T1000 (cell line): ENCODE measurements around the gene FHOD1.
A peak's percentile ranks its signal among the peaks of the same experiment; 100 is the strongest.

Source experiments
- DNase-seq: peaks from one replicate; lab custom pipeline; 2025; ENCODE audit warnings: mixed read lengths; lab: John Stamatoyannopoulos, UW

FHOD1 gene

DNA sequence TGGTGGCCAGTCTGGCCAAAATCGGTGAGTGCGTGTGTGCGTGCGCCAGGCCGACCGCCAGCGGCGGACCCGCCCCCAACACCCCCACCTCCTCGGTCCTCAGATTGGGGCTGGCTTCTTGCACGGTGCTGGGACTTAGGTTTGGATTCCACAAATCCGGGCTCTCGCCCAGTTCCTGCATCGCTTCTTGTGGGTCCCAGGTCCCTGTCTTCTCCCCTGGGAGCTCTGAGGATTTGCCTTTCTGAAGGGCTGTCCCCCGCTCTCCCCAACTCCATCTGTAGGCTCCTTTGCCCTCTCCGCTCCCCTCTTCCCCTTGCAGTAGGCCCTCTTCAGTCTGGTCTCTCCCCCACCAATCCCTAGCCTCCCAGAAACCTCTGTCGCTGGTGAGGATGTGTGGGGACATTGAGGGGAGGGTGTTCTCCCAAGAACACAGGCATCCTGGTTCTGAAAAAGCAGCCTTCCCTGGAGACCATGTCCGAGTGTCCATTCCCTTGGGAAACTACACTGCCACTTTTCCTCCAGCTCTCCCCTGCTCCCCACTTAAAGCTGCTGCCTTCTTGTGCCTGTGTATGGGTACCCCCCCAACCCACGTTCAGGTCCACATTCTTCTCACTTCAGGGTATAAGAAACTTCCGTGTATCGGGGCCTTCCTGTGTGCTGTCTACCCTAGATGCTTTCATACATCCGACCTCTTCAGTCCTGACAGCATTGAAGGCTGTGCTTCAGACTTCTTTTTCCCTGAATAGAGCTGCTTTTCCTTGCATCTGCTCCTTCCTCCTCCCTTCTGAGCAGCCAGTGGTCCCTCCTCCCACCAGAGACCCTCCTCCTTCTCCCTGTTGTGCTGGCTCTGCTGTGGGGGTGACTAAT, 2.1 kb upstream of the FHOD1 start:
- no peak for DNase-seq

DNA sequence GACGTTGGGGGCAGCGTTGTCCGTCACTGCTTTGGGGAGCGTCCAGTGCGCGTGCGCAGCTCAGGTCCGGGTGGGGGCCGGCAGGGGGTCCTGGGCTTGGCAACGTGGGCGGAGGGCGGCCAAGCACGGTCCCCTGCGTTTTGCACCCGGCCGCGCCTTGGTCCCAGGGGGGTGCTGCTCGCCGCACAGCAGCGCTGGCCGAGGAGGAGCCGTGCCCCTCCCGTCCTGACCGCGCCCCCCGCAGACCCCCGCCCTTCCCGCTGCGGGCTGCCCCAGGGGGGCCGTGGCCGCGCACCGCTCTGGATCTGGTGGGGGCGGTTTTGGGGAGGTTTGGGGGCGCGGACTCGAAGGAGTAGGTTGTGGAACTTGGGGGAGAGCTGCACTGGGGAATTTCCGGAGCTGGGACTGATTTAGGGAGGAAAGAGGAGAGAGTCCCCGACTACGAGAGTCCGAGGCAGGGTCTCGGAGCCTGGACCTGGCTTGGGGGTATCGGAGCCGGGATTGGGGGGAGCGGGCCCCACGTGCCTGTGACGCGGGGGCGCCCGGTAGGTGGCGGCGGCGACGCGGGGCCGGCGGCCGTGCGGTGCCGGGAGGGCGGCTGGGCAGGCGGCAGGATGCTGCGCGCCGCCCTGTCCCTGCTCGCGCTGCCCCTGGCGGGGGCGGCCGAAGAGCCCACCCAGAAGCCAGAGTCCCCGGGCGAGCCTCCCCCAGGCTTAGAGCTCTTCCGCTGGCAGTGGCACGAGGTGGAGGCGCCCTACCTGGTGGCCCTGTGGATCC, 1.3 kb upstream of the FHOD1 start, which contains the start of gene SLC9A5:
Gene SLC9A5 (plus strand): TSS at position 579 of the 777 bp plus-strand sequence. CDS start 36 bp downstream, at position 615.
- DNase-seq: no peak

DNA sequence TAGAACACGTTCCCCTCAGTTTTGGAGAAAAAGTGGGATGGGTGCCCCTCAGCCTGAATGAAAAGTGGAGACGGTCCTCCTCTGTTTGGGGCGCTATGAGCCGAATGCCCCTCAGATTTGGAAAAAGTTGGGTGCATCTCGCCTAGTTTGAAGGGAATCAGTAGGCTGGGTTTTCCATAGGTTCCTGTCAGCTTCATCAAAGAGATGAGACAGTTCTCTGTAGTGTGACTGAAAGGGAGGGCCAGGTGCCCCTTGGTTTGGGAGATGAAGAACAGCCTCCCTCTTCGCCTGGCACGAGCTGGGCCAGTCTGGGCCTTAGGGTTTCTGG, 756 bp upstream of the FHOD1 start:
- no peak for DNase-seq

DNA sequence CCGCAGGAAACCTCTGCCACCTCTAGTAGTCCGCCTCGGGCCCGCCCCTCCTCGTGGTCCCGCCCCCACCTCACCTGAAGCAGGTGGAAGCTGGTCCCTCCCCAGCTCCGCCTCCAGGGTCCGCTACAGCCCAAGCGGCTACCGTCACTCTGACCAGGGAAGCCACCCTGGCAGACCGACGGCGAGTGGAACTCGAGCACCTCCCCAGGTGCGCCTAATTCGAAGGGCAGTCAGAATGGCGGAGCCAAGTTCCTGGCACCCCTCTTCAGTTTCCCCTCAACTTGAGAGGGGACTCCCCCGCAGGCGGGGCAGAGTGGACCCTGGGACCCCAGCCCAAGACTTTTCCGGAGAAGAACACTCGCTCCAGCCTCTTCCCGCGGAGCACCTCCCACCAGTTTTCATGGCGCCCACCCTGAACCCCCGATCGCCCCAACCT, 507 bp downstream of the FHOD1 start:
- no peak for DNase-seq

DNA sequence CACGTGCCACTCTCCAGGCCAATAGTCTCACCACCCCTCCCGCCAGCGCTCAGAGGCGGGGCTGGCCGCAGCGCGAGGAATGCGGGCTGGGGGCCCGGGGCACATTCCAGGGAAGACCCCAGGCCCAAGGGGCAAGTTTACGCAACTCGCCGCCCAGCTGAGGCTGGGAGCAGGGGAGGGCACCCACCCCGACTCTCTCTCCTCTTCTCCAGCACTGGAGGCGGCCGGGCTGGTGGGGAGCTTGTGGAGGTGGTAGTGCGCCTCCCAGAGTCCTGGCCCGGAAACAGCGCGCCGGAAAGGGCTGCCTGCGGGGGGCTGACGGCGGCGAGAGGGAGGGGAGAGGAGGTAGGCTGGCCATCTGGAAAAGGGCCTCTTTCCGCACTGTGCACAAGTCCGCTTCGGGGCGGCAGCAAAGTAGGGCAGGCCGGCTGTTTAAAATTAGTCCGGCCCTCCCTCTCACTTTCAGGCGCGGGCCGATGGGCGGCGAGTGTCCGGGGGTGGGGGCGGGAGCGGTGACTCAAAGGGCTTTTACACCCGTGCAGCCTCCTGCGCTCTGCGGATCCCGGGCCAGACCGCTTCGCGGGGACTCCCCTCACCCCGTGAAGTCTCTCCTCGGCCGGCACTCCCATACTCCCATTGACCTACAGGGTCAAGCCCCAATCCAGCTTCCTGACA, 1.1 kb downstream of the FHOD1 start:
- peak; percentile 62 for DNase-seq

DNA sequence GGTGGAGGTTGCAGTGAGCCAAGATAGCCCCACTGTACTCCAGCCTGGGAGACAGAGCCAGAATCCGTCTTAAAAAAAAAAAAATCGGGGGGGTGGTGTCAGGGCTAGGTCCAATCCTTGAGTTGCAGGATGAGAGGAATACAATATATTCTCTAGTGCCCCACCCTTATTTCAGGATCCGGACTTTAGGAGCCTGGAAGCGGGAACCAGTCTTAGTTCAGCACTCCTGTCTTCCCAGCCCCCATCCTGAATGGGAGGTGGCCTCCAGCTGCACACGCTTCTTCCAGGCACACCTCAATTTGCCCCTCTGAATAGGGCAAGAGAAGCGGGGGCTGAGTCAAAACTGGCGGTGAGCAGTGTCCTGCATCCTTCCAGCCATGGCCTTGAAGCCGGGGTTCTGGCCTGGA, 1.6 kb downstream of the FHOD1 start:
- no peak for DNase-seq

DNA sequence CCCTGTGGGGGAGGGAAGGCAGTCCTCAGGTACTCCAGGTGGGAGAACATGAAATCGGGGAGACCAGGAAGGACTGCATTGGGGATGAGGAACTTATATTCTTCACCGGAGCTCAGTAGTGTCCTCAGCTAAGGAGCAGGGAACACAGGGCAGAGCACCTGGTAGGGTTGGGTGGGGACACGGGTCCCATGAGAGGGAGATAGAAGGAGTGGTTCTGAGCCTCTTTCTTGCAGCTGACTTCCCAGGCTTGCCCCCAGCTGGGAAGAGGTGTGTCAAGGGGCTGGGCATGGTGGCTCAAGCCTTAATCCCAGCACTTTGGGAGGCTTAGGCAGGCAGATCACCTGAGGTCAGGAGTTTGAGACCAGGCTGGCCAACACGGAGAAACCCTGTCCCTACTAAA, 2.1 kb downstream of the FHOD1 start:
- DNase-seq: no peak

DNA sequence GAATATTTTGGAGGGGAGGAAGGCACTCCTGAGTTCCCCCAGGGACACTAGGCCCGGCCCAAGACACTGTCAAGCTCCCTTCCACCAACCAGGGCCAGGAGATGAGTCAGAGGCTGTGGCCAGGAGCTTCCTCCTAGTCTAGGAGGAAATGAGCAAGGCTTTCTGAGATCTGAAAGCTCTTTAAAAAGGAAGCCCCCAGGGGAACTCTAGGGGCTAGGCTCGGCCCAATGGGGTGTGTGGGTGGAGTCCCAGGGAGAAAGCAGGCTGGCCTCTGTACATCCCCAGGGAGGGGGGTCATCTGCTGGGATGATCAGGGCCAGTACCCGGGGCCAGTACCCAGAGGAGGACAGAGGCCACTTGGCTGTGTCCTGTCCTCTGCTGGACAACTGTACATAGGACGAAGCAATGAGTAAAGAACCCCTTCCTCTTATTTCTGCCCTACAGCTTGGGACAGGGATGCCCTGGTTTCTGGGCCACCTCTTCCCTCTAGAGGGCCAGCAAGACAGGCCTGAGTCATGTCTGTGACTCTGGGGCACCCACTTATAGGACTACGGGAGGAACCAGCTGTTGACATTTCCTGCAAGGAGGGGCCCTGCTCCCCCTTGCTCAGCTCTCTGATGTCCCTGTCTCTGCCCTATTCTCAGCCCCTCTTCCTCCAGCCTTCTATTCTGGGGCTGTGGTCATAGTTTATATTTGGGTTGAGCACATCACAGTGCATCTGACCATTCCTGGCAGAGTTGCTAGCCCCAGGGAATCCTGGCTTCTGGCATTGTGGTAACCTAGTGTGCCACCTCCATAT, 2.7 kb downstream of the FHOD1 start:
- peak; percentile 69 for DNase-seq

DNA sequence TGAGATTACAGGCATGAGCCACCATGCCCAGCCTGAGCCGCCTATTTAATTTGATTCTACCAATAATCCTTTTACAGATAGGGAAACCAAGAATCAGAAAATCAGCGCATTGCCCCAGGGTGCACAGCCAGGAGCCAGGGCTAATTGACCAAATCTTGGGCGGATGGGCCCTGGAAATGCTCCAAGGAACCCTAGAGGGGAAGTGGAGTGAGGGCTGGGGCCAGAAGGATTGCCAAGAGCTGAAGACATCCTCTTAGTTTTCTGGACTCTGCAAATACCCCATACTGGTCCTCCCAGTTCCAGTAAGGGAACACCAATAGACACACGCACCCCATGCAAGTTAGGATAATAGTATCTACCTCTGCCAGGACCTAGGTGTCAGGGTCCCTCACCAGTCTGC, 3.8 kb downstream of the FHOD1 start:
- DNase-seq: no peak

DNA sequence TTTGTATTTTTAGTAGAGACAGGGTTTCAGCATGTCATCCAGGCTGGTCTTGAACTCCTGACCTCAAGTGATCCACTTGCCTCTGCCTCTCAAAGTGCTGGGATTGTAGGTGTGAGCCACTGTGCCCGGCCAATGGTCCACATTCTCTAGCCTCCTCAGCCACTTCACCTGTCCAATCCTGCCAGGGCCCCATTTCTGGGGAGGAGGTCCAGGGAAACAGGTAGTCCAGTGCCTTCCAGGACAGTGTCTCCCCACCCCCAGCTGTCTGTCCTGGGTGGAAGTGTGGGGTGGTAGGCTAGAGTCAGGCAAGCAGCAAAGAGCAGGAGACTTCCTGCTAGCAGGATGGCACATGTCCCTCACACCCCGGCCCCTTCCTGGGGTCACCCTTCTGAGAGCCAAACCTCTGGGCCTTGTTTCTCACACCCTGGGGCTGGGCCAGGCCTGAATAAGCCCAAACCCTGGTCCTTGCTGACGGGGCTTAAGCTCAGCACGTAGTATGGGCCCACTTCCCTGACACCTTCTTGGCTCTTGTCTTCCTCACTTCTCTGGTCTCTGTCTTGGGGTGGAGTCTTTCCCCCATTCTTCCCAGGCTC, 5.0 kb downstream of the FHOD1 start:
- DNase-seq: no peak

DNA sequence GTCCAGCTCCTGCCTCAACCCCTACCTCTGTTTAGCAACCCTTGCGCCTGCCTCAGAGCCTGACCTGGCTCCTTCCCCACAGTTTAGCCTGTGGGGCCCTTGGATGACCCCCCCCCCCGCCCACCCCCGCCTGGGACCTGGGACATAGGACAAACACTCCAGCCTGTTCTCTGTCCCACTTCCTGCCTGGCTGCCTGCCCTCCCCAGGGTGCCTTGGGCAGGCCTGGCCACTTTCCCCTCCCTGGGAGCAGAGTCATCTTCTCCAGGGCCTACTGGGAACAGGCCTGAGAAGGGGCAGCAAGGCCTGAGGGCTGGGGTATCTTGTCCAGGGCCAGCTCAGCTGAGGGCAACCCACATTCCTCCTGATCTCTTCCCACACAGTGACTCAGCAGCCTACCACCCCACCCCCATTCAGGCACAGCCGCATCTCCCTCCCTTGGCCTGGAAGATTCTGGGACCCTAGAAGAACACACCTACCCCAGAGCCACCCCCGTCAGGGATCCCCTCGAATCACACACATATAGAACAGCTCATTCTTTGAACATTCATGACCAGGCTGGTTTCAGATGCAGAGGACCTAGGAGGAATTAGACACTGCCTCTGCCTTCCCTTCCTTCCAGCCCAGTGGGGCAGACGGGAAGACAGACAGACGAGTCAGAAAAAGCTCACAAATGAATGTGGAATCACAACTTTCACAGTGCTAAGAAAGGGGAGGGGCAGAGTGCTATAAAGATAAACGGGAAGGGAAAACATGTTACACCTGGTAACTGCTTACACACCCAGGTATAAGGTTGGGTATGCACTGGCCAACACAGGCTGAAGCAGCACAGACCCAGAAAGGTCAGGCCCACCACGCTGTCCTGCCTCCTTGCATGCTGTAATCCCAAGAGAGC, 6.0 kb downstream of the FHOD1 start:
- DNase-seq: peak; percentile 68

DNA sequence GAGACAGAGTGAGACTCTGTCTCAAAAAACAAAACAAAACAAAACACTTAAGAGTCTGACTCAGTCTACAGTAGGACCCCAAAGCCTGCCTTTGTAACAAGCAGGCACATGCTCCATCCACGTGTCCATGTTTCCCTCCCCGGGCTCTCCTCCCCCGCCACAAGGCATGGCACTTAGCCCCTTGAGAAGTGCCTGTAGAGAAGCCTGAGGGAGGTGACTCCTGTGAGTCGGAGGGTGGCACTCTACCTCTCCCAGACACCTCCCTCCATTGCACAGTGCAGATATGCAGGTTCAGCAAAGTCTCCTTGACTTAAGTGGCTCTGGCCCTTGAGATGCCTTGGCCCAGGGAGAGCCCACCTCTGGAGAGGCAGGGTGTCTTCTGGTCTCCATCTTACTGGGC, 6.8 kb downstream of the FHOD1 start:
- no peak for DNase-seq

DNA sequence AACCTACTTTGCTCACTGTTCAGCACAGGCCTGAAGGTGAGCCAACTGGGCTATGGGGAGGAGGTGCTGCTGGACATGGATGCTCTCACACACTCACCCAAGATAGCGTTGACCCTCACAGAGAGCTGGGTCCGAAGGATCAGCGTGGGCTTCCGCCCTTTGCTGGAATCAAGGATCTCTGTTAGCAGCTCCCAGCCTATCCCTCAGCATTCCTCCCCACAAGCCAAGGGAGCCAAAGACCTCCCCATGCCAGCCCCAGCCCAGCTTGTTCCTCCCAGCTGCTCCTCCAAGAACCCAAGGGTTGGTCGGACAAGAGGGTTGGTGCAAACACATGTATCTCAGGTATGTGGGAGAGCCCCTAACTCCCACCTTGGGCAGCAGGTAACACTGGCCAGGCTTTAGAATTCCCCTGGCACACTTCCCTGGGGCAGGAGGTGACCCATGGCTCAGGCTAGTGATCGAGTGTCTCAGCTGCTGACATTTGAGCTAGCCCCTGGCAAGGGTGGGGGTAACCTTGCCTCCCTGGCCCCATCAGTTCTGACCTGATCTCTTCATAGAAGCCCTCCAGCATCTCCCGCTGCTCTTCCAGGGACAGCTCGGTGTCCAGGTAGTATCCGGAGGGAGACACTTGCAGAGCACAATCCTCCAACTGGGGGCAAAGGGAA, 8.3 kb downstream of the FHOD1 start:
- no peak for DNase-seq

DNA sequence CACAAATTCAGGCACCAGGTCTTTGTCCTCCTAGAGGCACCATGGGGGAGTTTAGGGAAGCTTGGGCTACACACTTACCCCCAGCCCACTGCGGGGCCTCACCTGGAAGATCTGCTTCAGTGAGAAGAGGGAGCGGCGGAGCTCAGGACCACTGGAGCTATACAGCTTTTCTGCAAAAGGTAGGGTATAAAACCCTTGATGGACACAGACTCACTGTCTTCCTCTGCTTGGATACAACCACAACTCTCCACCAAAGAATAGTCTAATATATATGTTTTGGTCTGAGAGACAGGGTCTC, 9.1 kb downstream of the FHOD1 start:
- no peak for DNase-seq

DNA sequence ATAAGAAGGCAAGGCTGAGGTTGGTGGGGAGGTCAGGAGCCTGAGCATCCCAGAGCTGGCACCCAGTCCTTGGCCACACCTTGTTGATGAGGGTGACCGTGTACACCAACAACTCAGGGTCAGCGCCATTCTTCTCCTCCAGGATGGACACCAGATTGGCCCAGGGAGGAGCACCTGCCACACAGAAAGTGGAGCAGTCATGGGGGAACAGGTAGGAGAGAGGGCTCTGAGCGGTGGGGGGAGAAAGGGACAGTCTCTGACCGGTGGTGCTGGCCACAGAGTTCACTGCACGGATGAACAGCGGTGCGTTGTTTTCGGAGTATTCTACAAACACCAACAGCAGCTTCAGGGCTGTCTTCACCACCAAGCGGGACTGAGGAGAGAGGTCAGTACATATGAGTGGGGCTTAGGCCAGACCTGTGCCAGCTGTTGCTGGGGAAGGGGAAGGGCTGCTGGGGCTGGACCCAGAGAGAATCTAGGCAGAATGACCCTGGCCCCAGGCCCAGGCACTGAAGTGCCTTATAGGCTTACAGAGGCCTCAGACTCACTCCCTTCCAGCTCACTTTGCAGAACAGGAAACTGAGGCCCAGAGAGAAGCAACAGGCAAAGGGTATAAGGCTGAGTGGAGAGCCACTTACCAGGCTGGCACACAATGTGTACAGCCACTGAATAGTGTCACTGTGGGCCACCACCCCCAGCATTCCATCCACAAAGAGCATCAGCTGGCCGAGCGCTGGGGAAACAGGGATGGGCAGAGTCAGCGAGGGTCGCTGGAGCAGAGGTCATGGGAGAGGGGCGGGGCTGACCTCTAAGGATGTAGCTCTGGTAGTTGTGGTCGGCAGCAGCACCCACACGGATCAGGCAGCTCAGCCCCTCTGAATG, 9.6 kb downstream of the FHOD1 start:
- DNase-seq: no peak

DNA sequence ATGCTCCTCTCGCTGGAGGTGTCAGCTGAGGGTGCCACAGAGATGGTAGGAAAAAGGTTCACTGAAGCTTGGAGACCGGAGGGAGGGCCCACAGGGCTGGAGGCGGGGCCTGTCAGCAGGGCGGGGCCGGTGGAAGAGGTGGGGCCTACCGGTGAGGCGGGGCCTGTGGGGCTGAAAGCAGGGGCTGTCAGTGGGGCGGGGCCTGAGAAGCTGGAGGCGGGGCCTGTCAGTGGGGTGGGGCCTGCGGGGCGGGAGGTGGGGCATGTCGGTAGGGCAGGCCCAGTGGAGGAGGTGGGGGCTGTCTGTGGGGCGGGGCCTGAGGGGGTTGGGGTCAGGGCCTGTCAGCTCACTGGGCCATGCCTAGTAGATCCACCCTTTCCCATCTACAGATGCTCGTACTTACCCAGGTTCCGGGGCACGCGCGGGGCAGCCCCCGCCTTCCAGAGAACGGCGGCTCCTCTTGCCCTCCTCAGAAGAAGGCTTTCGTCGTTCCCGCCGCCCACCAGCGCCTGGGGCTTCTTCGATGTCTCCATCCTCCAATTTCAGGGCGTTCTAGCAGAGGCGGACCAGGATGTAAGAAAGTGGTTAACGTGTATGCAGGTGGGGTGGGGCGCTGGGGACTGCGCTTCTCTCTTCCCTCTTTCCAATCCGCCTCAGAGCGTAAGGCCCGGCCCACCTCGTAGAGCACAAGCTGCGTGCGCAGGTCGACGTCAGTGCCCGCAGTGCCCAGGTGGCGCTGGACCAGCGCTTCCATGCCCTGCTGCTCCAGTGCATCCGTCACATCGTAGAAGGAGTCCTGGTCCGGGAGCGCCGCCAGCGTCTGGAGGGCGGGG, 10.5 kb downstream of the FHOD1 start:
- peak; percentile 26 for DNase-seq

DNA sequence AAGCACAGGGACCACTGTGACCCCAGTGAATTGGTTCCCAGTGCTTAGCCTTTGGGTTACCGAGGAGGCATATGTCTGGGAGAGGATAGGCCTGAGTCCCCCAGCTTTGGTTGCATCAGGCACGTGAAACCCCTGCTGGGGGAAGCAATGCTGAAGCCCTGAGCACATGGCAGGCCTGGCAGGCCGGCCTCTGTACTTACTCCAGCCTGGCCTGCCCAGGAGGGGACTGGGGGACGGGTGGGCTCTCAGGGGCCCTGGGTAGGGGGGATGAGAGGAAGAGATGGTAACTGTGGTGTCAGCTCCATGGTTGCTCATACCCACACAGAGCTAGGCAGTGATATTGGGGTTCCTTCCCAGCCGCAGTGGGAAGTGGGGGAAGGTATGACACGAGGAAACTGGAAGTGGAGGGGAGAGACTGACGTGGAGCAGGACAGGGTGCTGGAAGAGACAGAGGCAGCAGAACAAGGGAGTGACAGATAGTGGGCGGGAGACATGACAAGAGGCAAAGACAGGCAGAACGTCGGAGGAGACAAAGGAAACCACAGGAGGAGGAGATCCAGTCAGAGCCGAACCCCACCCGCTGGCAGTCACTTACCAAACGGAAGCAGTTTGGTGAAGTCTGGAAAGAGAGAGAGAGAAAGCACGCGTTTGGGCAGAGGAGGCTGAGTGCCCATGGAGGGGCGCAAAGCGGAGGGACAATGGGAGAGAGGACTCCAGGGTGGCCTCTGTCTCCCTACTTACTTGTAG, 11.3 kb downstream of the FHOD1 start:
- no peak for DNase-seq
